ENCODE measurements around the gene ANGPTL1.

Gene ANGPTL1

DNA sequence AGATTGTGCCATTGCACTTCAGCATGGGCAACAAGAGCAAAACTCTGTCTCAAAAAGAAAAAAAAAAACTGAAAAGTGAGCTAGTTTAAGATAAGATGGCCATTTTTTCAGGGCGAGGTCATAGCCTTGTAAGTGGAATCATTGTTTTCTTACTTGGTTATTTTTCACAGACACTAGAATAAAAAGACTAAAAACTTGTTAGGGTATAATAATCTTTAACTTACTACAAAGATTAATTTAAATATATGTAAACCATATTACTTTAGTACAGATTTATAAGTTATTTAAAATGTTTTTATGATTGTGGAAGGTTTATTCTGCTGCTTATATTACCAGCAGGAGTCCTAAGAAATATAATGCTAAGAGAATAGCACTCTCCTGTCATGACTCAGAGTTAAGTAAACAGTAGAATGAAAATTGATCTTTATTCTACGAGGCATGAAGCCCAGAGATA is 23.5 kb downstream of the ANGPTL1 start:
- Mint-ChIP-seq H3K9me3 (no peaks in the 10 kb centered on the region), H3K4me1 (peaks cover 8% of the 10 kb centered on the region), H3K27me3 (no peaks in the 10 kb centered on the region), H3K4me3 (no peak overlapping the region), H3K36me3 (peaks cover 6% of the 10 kb centered on the region), H3K27ac (peak overlapping the region; percentile 45)
- no peak for ATAC-seq (ENCODE audit: low read depth)
- no peak for DNase-seq (ENCODE audit: low spot score in 2 of 2)

DNA sequence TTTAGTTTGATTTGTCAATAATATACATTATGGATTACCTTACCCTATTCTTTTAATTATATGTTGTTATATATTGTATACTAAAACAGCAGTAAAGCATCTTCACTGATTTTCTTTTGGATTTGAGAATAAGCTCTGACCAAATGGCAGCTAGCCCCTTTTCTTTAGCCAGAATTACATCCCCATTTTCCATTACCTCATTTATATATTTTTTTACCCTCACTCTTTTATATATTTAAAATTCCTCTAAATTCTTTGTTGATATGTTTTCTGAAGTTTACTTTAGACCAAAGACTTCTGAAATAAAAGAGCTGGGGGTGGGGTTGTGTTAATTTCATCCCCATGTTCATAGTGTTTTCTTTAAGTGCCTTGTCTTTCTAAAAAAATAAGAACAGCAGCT is 24.6 kb downstream of the ANGPTL1 start:
- ATAC-seq (ENCODE audit: low read depth) = no peak
- H3K36me3 Mint-ChIP-seq = peaks cover under 1% of the 10 kb centered on the region

DNA sequence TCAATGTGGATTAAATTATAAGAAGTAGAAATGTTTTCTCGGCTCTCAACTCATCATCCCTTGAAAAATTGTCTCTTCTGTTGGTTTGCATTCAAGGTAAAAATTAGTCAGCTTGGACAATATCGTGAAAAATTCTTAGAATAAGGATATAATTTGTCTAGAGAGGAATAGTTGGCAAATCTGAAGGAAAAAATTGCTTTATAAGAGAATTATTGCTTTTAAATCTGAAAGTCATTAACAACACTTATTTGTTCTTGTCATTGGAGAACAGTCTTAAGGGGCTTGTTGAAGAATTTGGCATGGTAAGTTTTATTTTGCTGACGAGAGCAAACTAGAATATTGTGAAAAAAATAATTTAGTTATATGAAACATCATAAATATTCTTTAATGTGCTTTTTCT is 26.4 kb downstream of the ANGPTL1 start:
- DNase-seq (ENCODE audit: low spot score in 2 of 2) = no peak
- H3K4me1 Mint-ChIP-seq = no peaks in the 10 kb centered on the region
- H3K36me3 Mint-ChIP-seq = peaks cover 10% of the 10 kb centered on the region
- no peaks in the 10 kb centered on the region for H3K27me3 Mint-ChIP-seq
- ATAC-seq (ENCODE audit: low read depth) = no peak
- no peaks in the 10 kb centered on the region for H3K9me3 Mint-ChIP-seq
- H3K27ac Mint-ChIP-seq = peak overlapping the region; percentile 68
- H3K4me3 Mint-ChIP-seq = no peak overlapping the region

More for the DNA sequence above, 24.6 kb downstream of the ANGPTL1 start:
- Mint-ChIP-seq H3K4me1 (peaks cover 1% of the 10 kb centered on the region), H3K4me3 (no peak overlapping the region), H3K9me3 (no peaks in the 10 kb centered on the region), H3K27me3 (no peaks in the 10 kb centered on the region), H3K27ac (no peak overlapping the region)
- no peak for DNase-seq (ENCODE audit: low spot score in 2 of 2)

DNA sequence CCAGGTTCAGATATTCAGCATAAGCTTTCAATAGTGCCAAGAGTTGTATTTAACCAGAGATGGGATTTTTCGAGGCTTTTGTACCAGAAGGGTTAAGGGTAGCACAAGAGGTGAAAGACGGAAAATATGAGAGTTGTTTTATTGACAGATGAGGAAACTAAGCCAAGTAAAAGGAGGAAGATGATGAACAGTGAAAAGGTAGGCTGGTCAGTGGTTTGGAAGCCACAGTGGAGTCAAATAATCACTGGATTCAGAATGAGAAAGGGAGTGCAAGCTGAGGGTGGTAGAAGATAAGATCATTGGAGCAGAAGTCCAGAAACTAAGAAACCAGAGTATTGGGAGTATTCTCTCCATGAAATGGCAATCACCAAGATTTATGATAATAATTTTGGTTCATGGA is 45.7 kb downstream of the ANGPTL1 start:
- Mint-ChIP-seq H3K27me3 (no peaks in the 10 kb centered on the region), H3K4me3 (no peak overlapping the region), H3K27ac (peak overlapping the region; percentile 71), H3K9me3 (peaks cover 1% of the 10 kb centered on the region), H3K36me3 (peaks cover 47% of the 10 kb centered on the region), H3K4me1 (peaks cover 24% of the 10 kb centered on the region)
- ATAC-seq (ENCODE audit: low read depth) = no peak
- no peak for DNase-seq (ENCODE audit: low spot score in 2 of 2)

DNA sequence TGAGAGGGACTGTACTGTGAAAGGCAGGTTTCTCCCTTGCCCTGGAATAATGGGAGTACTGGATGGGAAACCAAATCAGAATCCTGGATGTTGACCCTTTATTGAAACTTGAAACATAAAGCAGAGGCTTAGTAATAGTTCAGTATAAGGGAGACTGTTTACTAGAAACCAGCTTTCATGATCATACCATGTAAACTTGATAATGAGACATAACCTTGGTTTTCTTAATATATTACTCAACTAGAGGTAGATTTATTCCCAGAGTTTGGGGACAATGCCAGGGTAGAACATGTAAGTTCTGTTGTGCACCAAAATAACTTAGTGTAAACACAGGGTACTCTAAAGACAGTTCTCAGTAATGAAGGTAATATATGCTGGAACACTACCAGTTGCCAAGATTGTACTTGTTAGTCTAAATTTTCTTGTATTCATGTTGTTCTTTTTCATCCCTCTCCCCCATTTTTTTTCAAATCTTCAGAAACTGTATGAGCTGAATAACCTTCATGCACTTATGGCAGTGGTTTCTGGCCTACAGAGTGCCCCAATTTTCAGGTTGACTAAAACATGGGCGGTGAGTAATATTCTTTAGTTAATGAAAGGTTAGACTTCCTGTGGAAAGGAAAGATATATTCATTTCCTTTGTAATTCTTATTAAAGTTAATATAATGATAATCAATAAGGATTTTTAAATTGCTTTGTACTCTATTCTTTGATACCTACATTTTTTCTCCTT is 49.6 kb downstream of the ANGPTL1 start:
- no peak for DNase-seq (ENCODE audit: low spot score in 2 of 2)
- H3K9me3 Mint-ChIP-seq = peaks cover 1% of the 10 kb centered on the region
- H3K36me3 Mint-ChIP-seq = peaks cover 40% of the 10 kb centered on the region
- peaks cover 33% of the 10 kb centered on the region for H3K4me1 Mint-ChIP-seq
- no peak for ATAC-seq (ENCODE audit: low read depth)
- no peak overlapping the region for H3K4me3 Mint-ChIP-seq
- peak overlapping the region; percentile 36 for H3K27ac Mint-ChIP-seq
- no peaks in the 10 kb centered on the region for H3K27me3 Mint-ChIP-seq

DNA sequence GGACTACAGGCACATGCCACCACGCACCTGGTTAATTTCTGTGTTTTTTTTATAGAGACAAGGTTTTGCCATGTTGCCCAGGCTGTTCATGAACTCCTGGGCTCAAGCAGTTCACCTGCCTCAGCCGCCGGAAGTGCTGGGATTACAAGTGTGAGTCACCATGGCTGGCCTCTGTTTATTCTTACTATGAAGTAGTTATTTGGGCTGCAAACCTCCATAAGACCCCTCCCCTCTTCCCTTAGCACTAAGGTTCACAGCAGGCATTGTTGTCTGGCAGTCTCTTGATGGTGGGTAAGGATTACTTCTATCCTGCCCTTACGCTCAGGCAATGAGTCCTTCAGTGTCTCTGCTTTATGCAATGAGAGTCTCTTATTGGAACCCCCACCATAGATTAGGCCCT is 51.8 kb downstream of the ANGPTL1 start:
- peak overlapping the region; percentile 36 for H3K27ac Mint-ChIP-seq
- no peak overlapping the region for H3K4me3 Mint-ChIP-seq
- H3K9me3 Mint-ChIP-seq = peaks cover 1% of the 10 kb centered on the region
- peaks cover 41% of the 10 kb centered on the region for H3K36me3 Mint-ChIP-seq
- ATAC-seq (ENCODE audit: low read depth) (no peak), DNase-seq (ENCODE audit: low spot score in 2 of 2) (no peak)
- H3K4me1 Mint-ChIP-seq = peaks cover 28% of the 10 kb centered on the region
- H3K27me3 Mint-ChIP-seq = no peaks in the 10 kb centered on the region

DNA sequence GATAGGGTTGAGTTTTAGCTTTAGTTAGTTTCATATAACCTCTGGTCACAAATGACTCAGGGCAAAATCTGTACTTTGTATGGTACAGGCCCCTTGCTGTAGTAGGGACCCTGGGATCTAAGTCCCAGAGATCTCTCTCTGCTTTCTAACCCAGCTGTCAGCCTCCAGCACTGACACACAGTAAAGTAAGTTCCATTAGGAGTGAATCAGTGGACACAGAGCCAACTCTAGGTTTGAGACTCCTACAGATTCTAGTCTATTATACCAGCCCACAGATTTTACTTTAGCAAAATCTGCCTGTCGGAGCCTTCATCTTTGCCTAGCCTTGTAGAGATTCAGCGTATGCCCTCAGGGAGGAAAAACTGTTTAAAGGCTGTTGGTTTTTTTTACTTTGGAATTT is 52.5 kb downstream of the ANGPTL1 start:
- Mint-ChIP-seq H3K4me1 (peaks cover 25% of the 10 kb centered on the region), H3K36me3 (peaks cover 34% of the 10 kb centered on the region), H3K27ac (peak overlapping the region; percentile 81), H3K27me3 (no peaks in the 10 kb centered on the region), H3K9me3 (no peaks in the 10 kb centered on the region), H3K4me3 (no peak overlapping the region)
- ATAC-seq (ENCODE audit: low read depth) (no peak), DNase-seq (ENCODE audit: low spot score in 2 of 2) (no peak)

DNA sequence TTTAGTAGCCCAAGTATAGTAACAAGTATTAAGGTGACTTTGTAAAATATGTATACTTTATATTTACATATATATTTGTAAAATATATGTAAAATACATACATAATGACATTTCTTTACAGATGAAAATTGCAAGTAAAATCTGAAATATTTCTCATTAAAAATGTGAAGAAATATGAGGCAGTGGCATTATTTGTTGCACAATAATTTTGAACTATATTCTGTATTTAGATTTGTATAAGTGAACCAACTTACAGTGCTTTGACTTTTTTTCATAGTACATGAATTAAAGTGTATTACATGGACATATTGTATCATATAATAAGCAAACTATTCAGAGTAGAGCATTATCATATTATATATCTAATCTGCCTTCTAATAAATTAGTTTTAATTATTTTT is 60.3 kb downstream of the ANGPTL1 start:
- DNase-seq (ENCODE audit: low spot score in 2 of 2) = no peak
- H3K27ac Mint-ChIP-seq = no peak overlapping the region
- no peak overlapping the region for H3K4me3 Mint-ChIP-seq
- H3K9me3 Mint-ChIP-seq = no peaks in the 10 kb centered on the region
- no peaks in the 10 kb centered on the region for H3K27me3 Mint-ChIP-seq
- H3K4me1 Mint-ChIP-seq = peaks cover 37% of the 10 kb centered on the region
- ATAC-seq (ENCODE audit: low read depth) = no peak
- peaks cover 43% of the 10 kb centered on the region for H3K36me3 Mint-ChIP-seq

DNA sequence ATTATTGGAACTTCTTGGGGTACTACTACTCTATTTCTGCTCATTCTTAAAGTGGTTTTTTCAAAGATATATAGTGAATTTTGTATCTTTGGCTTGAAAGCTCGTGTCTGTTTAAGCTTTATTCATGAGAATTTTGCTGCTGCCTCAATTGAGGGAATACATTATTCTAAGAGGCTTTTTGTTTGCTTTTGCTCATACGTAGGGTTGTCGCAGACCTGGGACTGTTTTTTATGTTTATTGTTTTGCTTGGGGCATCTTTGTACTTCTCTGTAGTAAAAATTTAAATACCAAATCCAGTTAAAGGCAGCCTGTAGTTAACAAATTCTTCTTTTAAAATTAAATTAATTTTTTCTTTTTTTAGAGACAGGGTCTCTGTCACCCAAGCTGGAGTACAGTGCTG is 62.3 kb downstream of the ANGPTL1 start:
- DNase-seq (ENCODE audit: low spot score in 2 of 2) (no peak), ATAC-seq (ENCODE audit: low read depth) (no peak)
- Mint-ChIP-seq H3K36me3 (peaks cover 38% of the 10 kb centered on the region), H3K4me1 (peaks cover 38% of the 10 kb centered on the region), H3K4me3 (no peak overlapping the region), H3K27ac (no peak overlapping the region), H3K9me3 (no peaks in the 10 kb centered on the region), H3K27me3 (no peaks in the 10 kb centered on the region)

DNA sequence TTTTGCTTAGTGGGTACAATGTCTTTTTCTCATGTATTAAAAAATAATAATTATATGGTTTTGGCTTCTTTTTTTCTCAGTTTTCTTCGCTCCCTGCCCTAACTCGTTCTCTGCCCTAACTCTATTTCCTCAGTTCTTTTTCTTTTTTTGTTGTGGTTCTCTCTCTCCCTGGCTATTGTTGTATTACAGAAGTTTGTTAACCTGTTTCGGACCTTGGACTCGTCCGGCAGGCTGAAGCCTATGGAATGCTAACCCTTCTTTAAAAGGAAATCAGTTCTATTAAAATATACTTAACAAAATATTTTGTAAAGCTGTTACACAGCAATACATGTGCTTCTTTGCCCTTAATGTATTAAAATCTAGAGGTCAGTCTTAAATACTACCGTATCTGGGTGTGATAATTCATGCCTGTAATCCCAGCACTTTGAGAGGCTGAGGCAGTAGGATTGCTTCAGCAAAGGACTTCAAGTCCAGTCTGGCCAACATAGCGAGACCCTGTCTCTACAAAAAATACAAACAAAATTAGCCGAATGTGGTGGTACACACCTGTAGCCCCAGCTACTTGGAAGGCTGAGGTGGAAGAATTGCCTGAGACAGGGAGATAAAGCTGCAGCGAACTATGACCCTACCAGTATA is 64.1 kb downstream of the ANGPTL1 start:
- no peaks in the 10 kb centered on the region for H3K9me3 Mint-ChIP-seq
- DNase-seq (ENCODE audit: low spot score in 2 of 2) (no peak), ATAC-seq (ENCODE audit: low read depth) (no peak)
- peaks cover 37% of the 10 kb centered on the region for H3K36me3 Mint-ChIP-seq
- H3K27ac Mint-ChIP-seq = peak overlapping the region; percentile 79
- no peaks in the 10 kb centered on the region for H3K27me3 Mint-ChIP-seq
- H3K4me1 Mint-ChIP-seq = peaks cover 32% of the 10 kb centered on the region
- H3K4me3 Mint-ChIP-seq = no peak overlapping the region

DNA sequence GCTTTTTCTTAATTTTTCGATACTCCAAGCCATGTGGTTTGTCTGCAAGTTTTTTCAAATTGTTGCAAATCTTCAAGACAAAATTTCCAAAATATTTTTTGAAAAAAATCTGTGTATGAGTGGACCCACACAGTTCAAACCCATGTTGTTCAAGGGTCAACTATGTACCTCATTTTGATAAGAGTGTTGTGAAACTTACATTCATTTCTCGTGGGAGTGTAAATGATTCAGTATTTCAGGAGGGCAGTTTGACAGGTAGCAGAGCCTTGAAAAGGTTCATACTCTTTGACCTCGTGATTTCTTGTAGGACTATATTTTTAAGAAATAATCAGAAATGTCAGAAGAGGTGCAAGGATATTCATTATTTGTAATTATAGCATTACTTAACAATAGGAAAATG is 68.0 kb downstream of the ANGPTL1 start:
- Mint-ChIP-seq H3K4me3 (no peak overlapping the region), H3K27ac (no peak overlapping the region), H3K9me3 (no peaks in the 10 kb centered on the region), H3K27me3 (no peaks in the 10 kb centered on the region), H3K36me3 (peaks cover 41% of the 10 kb centered on the region), H3K4me1 (peaks cover 36% of the 10 kb centered on the region)
- DNase-seq (ENCODE audit: low spot score in 2 of 2) (no peak), ATAC-seq (ENCODE audit: low read depth) (no peak)
